Left lung (tissue), 10 donors: ENCODE measurements around the gene ARHGEF28. TPM values are rescaled to one million over a fixed set of nuclear protein-coding genes. Genes with fewer than 3 reads are reported as not detected.

Experiments used
- ATAC-seq: fragments of 200-7000 bp; cut with Tn5 transposase; one replicate; pipeline ENCODE4 v1.9.1; 2020; ENCODE audit warnings: moderate library complexity
- DNase-seq, 4 donors: peaks; one replicate each; pipeline ENCODE4 v3.0.0-alpha.2; 2013 to 2020
- H3K27ac ChIP-seq, 2 donors: fragments of 200-600 bp; sonication (generic) in 1 of 2; one replicate each; pipeline versions ENCODE4 v1.5.0 to v1.8.0; 2020 to 2021
- H3K27me3 ChIP-seq, 2 donors: fragments of 200-600 bp; sonication (generic) in 1 of 2; one replicate each; pipeline versions ENCODE4 v1.5.0 to v1.8.0; 2020 to 2021
- H3K36me3 ChIP-seq, 2 donors: fragments of 200-600 bp; sonication (generic) in 1 of 2; one replicate each; pipeline versions ENCODE4 v1.5.0 to v1.8.0; 2020 to 2021
- H3K4me1 ChIP-seq, 2 donors: fragments of 200-600 bp; one replicate each; pipeline ENCODE4 v1.8.0; 2021
- H3K4me3 ChIP-seq, 2 donors: fragments of 200-600 bp; sonication (generic) in 1 of 2; one replicate each; pipeline versions ENCODE4 v1.5.0 to v1.8.0; 2020 to 2021; ENCODE audit warnings: mild to moderate bottlenecking in 1 of 2
- H3K9me3 ChIP-seq, 2 donors: fragments of 200-600 bp; sonication (generic) in 1 of 2; one replicate each; pipeline versions ENCODE4 v1.5.0 to v1.8.0; 2020 to 2021
- intact Hi-C, 2 donors: fragments of 100-400 bp; cut with DNase I; formaldehyde crosslinking; loops; one replicate each; pipeline versions ENCODE4 v1.11.2 to v1.14.2; 2022
- polyA plus RNA-seq, 6 donors: library from polyadenylated mRNA; unstranded; fragments of 120-200 nt; gene quantifications; one replicate each; pipeline ENCODE4 v1.2.1, GENCODE V29; 2013; ENCODE audit not compliant: insufficient read length in 6 of 6
- total RNA-seq, 2 donors: library from RNA; stranded (reverse); fragmentation: NEBNext Ultra II Directional; extraction: Animal tissue kit (Norgen Biotek cat#: 25700); gene quantifications; one replicate each; pipeline ENCODE4 v1.2.1, GENCODE V29; 2021
- TF ChIP-seq, protein P1 (sequence below), 2 donors: fragments of 200-600 bp; sonication (generic) in 1 of 2; IDR thresholded peaks; one replicate each; pipeline versions ENCODE4 v1.5.0 to v1.8.0; 2021; ENCODE audit warnings: antibody characterized with exemption in 2 of 2
- donor health status: DM: no; HTN: yes; CAD: no.
- donor health status: DM: no; HTN: no; CAD: no.

Gene ARHGEF28
- total and polyA plus RNA-seq, 8 donors = 8.4 to 16.4 (median 10.3) TPM

GRCh38 chr5:73903169-73903568, 277.2 kb downstream of the ARHGEF28 start:
- TF ChIP-seq, protein P1, sequence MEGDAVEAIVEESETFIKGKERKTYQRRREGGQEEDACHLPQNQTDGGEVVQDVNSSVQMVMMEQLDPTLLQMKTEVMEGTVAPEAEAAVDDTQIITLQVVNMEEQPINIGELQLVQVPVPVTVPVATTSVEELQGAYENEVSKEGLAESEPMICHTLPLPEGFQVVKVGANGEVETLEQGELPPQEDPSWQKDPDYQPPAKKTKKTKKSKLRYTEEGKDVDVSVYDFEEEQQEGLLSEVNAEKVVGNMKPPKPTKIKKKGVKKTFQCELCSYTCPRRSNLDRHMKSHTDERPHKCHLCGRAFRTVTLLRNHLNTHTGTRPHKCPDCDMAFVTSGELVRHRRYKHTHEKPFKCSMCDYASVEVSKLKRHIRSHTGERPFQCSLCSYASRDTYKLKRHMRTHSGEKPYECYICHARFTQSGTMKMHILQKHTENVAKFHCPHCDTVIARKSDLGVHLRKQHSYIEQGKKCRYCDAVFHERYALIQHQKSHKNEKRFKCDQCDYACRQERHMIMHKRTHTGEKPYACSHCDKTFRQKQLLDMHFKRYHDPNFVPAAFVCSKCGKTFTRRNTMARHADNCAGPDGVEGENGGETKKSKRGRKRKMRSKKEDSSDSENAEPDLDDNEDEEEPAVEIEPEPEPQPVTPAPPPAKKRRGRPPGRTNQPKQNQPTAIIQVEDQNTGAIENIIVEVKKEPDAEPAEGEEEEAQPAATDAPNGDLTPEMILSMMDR (IDR thresholded peaks at IDR 0.05) = no peak
- Histone ChIP-seq H3K36me3 (no peaks in the 10 kb centered on the region), H3K27ac (no peak overlapping the region), H3K27me3 (no peaks in the 10 kb centered on the region), H3K4me3 (no peak overlapping the region), H3K4me1 (peaks cover 6% of the 10 kb centered on the region in 2 donors), H3K9me3 (no peaks in the 10 kb centered on the region)
- intact Hi-C loops = loop anchor here (5.0 to 10.0 kb wide), 2 partner anchors 744 to 752 kb away; no protein-coding TSS in a partner anchor
- no peak for DNase-seq
- ATAC-seq = no peak

GRCh38 chr5:73906277-73906676, 280.3 kb downstream of the ARHGEF28 start:
- Histone ChIP-seq H3K27ac (no peak overlapping the region), H3K4me3 (no peak overlapping the region), H3K27me3 (no peaks in the 10 kb centered on the region), H3K36me3 (peaks cover 0 to 5% of the 10 kb centered on the region in 2 donors), H3K9me3 (no peaks in the 10 kb centered on the region), H3K4me1 (peaks cover 6% of the 10 kb centered on the region in 2 donors)
- ATAC-seq (peak; percentile 27), DNase-seq (no peak)
- TF ChIP-seq, protein P1 (IDR thresholded peaks at IDR 0.05) = no peak
- intact Hi-C loops = loop anchor here in 1 of 2 donors (10.0 kb wide), 1 partner anchor 749 kb away; no protein-coding TSS in a partner anchor

- TF ChIP-seq, protein P1 (IDR thresholded peaks at IDR 0.05) = no peak
- Histone ChIP-seq H3K27ac (no peak overlapping the region), H3K27me3 (no peaks in the 10 kb centered on the region), H3K36me3 (peaks cover 0 to 5% of the 10 kb centered on the region in 2 donors), H3K9me3 (no peaks in the 10 kb centered on the region), H3K4me3 (no peak overlapping the region), H3K4me1 (peaks cover 0 to 3% of the 10 kb centered on the region in 2 donors)
- DNase-seq = no peak
- intact Hi-C loops = loop anchor here in 1 of 2 donors (10.0 kb wide), 1 partner anchor 748 kb away; no protein-coding TSS in a partner anchor
- ATAC-seq = no peak
These were observed 281.2 kb downstream of the ARHGEF28 start for GRCh38 chr5:73907164-73907563.

GRCh38 chr5:73908395-73908794, 282.4 kb downstream of the ARHGEF28 start:
- Histone ChIP-seq H3K9me3 (no peaks in the 10 kb centered on the region), H3K4me3 (no peak overlapping the region), H3K36me3 (peaks cover 0 to 5% of the 10 kb centered on the region in 2 donors), H3K4me1 (no peaks in the 10 kb centered on the region), H3K27ac (no peak overlapping the region), H3K27me3 (no peaks in the 10 kb centered on the region)
- ATAC-seq (no peak), DNase-seq (no peak)
- TF ChIP-seq, protein P1 (IDR thresholded peaks at IDR 0.05) = no peak
- intact Hi-C loops = loop anchor here in 1 of 2 donors (10.0 kb wide), 1 partner anchor 746 kb away; no protein-coding TSS in a partner anchor

GRCh38 chr5:73908846-73909245, 282.9 kb downstream of the ARHGEF28 start:
- Histone ChIP-seq H3K4me3 (no peak overlapping the region), H3K36me3 (peaks cover 0 to 5% of the 10 kb centered on the region in 2 donors), H3K27me3 (no peaks in the 10 kb centered on the region), H3K9me3 (no peaks in the 10 kb centered on the region), H3K4me1 (no peaks in the 10 kb centered on the region), H3K27ac (no peak overlapping the region)
- ATAC-seq (no peak), DNase-seq (no peak)
- TF ChIP-seq, protein P1 (IDR thresholded peaks at IDR 0.05) = no peak
- intact Hi-C loops = loop anchor here in 1 of 2 donors (10.0 kb wide), 1 partner anchor 746 kb away; no protein-coding TSS in a partner anchor
